NCI-H2196 treated with DMSO at 0.1 percent for 48 hours (cell line): ENCODE results near the gene CALU.

Experiments
- DNase-seq: peaks from one replicate; lab custom pipeline; 2025; ENCODE audit not compliant: unreplicated experiment; lab: John Stamatoyannopoulos, UW

CALU gene

GRCh38 chr7:128739048-128739962, at the start of gene CALU:
Gene CALU, plus strand, starts transcription at chr7:128739359. Its CDS starts 9,225 bp downstream, at chr7:128748584.
- peak; percentile 89 for DNase-seq

DNA sequence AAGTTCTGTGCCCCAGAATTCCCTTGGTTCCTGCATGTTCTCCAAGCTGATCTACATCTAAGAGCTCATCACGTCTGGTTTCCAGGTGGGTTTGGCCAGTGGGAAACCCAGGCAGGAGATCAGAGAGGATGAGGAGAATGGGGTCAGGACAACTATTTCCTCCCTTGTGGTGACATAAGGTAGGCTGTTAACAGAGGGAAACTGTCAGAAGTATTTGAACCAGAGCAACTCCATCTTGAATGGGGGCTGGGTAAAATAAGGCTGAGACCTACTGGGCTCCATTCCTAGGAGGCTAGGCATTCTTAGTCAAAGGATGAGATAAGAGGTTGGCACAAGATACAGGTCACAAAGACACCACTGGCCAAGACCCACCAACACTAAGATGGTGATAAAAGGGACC, 47.9 kb upstream of the CALU start:
- no peak for DNase-seq

DNA sequence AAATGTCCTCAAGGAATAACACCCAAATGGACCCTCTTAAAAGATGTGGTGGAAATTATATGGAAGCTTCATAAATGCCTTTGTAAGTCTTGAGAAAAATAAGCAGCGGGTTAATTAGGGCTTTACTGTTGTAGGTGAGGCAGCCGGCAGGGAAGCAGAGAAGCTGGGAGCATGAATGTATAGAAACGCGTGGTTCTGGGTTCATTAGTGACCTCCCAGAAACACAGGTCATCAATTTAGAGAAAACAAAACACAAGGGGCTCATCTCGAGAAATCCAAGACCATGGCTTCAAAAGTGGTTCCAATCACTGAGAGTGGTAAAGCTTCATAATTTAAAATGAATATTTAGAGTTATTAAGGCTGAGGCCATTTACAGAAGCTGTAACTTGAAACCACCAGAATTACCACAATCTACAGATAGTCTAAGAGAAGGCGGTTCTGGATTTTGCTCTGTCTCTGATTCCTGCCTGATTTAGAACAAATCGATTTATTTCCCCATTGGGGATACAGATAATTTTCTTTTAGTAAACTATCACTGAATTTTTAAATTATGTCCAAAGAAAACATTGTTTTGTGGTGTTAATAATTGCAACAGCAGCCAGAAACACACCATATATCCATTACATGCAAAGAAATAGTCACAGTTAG, 46.4 kb upstream of the CALU start:
- no peak for DNase-seq

GRCh38 chr7:128693373-128694015, 45.7 kb upstream of the CALU start:
- no peak for DNase-seq

DNA sequence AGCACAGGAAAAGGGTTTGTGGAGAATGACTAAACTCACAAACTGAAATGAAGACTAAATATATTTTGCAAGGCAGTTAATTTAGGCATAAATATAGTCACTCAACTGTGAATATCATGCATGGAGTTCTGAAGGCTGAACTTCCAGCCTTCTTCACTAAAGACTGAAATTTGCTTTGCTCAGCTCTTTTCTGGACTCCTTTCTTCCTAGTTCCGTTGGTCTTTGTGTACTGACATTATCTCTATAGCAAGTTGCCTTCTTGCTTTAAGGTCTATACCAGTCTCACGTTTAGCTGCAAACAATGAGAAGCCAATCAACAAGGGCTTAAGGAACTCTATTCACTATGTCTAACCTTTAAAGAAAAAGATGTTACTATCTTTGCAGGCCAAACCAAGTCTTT, 44.4 kb upstream of the CALU start:
- no peak for DNase-seq

DNA sequence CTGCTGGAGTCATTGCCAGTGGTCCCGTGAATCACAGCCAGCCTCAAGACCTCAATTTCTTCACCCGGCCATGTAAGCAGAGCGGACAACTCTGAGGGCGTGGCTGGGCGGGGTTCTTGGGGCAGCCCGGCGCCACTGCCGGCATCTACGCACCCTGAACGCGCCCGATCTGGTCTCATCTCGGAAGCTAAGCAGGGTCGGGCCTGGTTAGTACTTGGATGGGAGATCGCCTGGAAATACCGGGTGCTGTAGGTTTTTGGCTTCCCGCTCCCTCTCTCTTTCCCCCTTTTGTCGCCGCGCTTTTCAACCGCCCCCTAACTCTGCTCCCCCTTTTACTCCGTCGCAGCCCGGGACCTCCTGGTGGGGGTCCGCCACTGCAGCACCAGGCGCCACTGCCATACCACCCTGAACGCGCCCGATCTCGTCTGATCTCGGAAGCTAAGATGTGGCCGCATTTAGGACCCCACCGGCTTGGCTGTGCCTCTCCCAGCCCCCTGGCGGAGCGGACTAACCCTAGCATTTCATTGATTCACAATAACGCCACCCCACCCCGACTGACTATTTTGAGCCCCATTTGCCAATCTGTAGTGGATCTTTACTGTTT, 41.8 kb upstream of the CALU start:
- no peak for DNase-seq

DNA sequence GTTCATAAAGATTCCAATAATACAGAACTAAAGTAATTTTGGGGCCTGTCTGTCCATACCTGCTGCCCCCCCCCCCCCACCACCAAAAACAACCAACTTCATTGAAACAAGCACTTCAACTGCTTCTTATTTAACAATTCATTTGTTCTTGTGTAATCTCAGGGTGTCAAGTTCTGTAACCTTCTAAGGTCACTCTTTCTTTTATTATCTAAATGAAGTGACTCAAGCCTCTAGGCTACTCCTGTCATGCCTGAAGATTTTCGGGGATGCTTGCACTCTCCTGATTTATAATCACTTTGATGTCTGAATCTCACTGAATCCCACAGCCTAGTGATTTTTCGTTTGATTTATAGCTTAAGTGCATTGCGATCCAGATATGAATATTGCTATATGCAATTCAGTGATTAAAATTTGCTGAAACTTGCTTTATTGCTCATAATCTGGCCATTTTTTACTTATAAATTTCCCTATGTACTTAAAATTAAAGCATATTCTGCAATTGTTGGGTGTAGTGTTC, 39.9 kb upstream of the CALU start:
- no peak for DNase-seq

DNA sequence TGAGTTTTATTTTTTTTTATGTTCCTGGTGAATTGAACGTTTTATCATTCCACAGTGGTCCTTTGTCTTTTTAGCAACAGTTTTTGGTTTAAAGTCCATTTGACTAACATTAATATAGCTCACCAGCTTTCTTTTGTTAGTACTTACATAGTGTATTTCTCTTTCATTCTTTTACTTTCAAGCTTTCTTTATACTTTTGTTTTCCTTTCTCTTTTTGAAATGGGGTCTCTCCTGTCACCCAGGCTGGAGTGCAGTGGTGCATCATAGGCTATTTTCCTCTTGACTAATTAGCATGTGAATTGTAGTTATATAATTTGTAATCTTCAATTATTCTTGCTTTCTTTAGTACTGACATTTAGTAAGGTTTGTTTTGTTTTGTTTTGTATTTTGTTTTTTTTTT, 39.3 kb upstream of the CALU start:
- DNase-seq, result no peak

GRCh38 chr7:128701062-128701785, 37.9 kb upstream of the CALU start:
- DNase-seq, result no peak

DNA sequence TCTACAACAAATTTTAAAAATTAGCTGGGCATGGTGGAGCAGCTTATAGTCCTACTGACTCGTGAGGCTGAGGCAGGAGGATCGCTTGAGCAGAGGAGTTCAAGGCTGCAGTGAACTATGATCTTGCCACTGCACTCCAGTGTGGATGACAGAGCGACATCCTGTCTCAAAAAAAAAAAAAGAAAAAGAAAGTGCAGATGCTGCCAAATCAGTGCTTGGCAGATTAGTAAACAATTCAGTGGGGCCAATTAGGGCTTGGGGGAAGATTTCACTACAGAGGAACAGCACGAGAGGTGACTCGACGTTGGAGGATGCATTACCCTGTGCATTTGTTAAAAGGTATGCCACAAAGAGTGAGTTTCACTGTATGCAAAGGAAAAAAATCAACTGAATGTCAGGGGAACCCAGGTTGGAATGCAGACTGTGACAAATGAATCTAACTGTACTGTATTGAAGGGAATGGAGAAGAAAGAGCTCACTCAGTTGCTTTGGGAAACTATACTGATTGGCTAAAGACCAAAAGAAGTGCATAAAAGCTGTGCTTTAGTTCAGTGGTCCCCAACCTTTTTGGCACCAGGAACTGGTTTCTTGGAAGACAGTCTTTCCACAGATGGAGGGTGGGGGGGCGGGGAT, 35.4 kb upstream of the CALU start:
- DNase-seq, result no peak

DNA sequence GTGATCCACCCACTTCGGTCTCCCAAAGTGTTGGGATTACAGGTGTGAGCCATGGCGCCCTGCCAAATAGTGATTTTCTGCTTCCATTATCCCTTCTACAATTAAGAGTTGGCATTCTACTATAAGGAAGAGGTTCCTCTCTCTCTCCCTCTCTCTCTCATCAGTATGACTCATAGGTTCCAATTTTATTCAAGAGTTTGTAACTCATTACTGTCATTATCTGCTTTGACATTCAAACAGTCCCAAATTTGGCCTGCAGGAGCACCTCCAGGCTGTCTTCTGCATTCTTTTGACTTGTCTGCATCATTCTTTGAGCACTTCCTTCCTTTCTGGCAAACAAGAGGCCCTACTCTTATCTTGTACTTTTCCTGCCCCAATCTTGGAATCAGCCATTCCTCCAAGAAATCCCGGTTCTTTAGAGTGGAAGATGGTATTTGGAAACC, 33.2 kb upstream of the CALU start:
- no peak for DNase-seq

DNA sequence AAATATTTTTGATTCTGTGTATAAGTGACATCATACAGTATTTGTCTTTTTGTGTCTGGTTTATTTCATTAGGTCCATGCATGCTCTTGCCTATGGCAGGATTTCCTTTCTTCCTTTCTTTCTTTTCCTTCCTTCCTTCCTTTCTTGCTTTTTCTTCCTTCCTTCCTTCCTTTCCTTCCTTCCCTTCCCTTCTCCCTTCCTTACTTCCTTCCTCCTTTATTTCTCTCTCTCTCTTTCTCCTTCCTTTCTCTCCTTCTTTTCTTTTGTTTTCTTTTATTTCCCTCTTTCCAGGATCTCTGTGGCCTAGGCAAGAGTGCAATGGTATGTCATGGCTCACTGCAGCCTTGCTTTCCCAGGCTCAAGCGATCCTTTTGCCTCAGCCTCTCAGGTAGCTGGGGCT, 31.4 kb upstream of the CALU start:
- no peak for DNase-seq

- no peak for DNase-seq
Observed at GRCh38 chr7:128708235-128708634, 30.9 kb upstream of the CALU start.

DNA sequence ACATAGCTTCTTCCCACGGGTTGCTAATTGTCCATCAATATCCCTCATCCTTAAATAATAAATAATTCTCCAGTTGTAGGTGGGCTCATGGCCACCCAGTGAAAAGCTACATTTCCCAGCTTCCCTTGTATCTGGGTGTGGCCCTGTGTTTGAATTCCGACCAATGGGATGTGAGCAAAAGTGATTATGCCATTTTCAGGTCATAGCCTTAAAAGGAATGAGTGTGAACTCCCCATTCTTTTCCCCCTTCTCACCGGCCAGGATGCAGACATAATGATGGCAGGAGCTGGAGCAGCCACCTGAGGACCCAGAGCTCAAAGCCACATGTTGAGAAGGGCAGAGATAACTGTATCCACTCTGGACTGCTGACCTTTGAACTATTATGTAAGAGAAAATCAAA, 30.3 kb upstream of the CALU start:
- DNase-seq, result no peak

DNA sequence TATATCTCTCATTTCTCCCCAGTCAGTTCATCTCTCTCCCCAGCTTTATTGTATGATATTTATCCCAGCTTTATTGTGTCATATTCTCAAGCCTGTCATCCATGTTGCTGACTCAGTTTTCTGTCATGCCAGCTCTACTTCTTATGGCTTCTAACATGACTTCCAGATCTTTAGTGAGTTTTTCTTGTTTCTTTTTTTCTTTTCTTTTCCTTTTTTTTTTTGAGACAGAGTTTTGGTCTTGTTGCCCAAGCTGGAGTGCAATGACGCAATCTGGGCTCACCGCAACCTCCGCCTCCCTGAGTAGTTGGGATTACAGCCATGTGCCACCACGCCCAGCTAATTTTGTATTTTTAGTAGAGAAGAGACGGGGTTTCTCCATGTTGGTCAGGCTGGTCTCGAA, 28.7 kb upstream of the CALU start:
- no peak for DNase-seq

DNA sequence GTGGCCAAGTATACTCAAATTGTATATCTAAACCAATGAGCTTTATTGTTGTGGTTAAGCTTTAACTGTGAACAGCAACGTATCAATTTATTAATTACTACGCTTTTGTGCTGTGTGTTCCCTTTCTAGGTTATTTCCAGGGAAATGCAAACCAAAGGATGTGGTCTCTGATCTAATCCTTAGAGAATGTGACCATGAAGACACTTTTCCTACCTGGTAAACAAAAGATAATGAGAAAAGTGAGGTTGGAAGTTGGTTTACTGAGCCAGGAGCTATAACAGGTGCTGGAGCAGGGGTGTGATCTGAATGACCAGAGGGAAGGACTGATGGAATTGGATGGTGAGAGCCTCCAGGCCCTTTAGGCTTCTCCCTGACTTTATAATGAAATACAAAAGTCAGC, 25.4 kb upstream of the CALU start:
- no peak for DNase-seq

DNA sequence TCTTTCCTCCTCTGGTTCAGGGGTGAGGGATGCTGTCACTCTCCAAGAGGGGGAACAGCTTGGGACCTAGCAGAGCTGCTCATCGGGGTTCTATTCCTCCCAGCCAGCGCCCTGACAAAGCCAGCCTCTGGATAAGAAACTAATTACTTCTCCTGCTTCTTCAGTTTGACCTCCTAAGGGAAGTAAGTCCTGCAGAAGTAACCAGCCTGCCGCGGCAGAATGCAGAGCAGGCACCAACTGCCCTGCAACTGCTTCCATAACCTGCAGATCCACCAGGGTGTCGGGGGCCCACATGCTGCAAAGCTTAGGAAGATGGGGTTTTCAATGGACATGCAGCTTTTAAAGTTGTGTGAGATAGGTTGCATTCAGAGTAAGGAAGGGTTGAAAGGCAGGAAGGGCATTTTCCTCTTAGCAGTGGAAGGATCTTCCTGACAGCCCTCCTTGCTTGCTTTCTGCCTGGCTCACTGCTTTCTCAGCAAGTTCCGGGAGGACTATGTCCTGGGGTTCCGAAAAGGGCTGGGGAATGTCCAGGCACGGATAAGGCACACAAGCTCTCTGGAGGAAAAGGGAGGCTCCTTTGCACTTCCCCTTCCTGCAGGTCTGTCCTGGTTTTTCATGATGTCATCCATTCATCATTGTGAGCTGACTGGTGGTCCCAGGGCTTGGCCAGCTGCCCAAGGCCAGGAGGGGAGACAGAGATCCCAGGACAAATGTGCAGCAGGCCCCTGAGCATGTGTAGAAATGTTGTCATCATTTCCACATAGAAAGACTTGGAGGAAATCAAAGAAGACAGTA, 24.3 kb upstream of the CALU start:
- no peak for DNase-seq

- no peak for DNase-seq
Observed at GRCh38 chr7:128718967-128719642, 20.1 kb upstream of the CALU start.

GRCh38 chr7:128721376-128721775, 17.8 kb upstream of the CALU start:
- no peak for DNase-seq
